HG03175 (cell line): Measurements from ENCODE around the gene SLC9A8.

Source experiments
- ATAC-seq: cut with Tn5 transposase; IDR thresholded peaks from one replicate; pipeline ENCODE4 v1.9.1; 2021; ENCODE audit warnings: mild to moderate bottlenecking, moderate library complexity; ENCODE audit not compliant: unreplicated experiment

The SLC9A8 gene

DNA sequence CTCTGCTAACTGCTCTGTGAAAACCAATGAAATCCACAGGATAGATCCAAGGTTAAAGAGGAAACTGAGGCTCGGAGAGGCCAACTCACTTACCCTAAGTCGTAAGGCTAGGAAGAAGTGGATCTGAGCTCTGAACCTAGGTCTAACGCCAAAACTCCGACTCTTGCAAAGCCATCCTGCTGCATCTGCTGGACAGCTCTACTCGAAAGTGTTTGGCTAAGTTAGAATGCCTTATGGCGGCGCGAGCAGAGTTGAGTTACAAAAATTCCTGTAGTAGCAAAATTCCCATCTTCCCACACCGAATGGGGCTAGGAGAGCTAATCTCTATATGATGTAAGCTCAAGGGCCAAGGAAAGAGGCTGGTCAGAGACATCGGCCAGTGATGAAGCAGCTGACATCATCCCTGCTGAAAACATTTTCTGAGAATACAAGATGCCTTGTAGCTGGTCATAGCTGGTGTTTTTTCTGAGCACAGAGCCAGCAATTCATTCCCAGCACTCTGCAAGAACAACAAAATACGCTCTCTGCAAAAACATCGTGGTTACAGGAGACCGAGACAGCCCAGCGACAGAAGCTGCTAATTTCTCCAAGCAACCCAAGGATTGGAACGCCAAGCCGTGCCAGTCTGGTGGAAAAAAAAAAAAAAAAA lies 100.9 kb downstream of the SLC9A8 start:
- no peak for ATAC-seq

DNA sequence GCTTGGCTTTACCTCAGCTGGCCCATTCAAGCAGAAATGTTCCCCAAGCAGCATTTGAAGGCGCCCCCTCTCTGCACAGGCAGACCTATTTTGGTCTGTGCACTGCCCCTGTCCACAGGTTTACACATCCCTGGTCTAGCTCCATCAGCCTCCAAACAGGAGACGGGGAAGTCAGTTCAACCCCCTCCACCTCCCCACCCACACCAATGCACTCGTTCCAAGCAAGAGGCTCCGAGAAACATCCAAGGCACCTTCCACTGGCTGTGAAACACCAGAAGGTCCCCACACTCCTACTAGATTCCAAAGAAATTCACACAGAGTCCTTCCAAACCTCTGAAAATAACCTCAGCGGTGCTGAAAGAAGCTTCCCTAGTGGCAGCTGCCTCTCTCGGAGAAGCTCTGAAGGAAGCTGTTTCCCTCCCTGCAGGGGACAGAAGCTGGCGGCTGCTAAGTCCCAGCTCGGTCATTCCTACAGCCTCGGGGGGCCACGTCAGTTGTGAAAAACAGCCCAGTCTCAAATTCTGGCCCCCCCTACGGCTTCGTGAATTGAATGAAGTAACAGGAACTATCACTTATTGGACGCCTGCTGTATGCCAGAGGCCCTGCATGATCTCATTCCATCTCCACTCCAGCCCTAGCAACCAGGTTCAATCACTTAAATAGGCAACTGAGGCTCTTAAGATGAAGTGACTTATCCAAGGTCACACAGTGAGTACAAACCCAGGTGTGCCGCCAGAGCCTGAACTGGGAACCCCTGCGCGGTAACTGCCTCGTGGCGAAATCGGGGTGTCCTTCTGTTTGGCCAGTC lies 101.9 kb downstream of the SLC9A8 start:
- peak; percentile 1 for ATAC-seq

DNA sequence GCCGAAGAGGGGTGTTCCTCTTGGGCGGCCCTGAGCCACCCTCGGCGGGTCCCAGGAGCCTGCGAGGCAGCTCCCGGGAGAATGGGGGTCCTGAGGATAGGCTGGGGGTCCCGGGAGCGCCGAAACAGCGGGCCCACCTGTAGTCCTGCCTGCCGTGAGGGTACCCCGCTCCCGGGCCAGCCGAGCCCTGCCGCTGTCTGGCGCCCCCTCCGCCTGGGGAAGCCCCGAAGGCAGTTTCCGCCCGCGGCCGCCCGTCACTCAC lies 102.4 kb downstream of the SLC9A8 start:
- ATAC-seq, result peak; percentile 17

DNA sequence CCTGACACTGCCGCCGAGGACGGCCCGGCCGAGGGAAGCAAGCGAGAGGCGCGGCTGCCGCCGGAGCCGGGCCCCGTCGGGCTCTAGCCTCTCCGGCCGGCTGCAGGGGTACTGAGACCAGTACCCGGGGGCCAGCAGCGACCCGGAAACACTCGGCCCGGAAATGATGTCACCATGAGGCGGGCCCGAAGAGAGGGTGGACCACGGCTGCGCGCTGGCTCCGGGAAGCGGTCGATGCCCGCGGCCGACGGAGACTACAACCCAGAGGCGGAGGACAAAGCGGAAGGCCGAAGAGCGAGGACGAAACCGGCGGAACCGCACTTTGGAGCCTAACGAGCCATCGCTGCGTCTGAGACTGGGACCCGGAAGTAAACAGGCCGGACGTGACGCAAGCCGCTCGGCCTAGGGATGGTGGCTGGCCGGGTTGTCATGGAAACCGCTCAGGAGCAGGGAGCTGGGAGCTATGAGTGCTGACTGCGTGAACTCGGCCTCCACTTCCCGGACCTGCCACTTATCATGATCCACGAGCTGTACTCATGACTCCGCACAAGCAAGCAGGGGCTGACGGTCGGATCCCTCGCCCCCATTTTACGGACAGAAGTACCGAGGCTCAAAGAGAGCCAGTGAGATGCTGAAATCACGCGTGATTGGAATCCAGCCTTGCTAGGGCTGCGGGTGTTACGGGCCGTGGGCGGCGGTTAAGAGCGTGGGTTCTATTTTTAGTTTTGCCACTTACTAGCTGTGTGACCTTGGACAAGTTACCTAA lies 102.9 kb downstream of the SLC9A8 start, which contains the start of gene SPATA2:
Gene SPATA2 (minus strand): TSS at position 150 of the 766 bp plus-strand sequence. CDS start 7,039 bp downstream, outside the sequence.
- peak; percentile 86 for ATAC-seq

DNA sequence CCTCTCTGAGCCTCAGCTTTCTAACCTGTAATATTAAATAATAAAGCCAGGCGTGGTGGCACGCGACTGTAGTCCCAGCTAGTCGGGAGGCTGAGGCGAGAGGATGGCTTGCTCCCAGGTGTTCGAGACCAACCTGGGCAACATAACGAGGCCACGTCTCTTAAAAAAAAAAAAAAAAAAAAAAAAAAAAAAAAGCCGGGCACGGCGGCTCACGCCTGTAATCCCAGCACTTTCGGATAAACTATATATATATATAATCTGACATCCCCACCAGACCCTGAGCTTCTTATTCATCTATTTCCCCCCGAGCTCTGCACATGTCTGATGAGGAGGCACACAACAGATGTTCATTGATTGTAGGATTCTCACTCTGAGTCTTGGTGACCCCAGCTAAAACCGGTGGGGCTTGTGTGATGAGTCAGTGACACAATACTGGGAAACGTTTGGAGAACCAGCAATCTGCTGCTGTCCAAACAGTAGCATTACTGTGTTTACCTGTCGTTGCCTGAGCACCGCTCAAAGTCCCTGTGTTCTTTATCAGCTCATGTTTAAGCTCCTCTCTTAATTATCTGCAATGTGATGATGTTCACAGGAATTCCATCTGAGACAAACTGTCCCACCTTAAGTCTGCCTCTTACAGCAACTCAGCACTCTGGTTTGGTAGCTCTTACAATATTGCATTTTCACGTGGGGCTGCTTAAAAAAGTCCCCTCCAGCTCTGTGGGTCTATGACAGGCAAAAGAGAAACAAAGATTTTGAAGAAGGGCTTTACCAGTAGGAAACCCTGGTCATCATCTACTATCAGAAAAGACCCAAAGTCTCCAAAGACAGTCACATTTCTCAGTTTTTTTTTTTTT lies 103.7 kb downstream of the SLC9A8 start:
- ATAC-seq, result no peak

DNA sequence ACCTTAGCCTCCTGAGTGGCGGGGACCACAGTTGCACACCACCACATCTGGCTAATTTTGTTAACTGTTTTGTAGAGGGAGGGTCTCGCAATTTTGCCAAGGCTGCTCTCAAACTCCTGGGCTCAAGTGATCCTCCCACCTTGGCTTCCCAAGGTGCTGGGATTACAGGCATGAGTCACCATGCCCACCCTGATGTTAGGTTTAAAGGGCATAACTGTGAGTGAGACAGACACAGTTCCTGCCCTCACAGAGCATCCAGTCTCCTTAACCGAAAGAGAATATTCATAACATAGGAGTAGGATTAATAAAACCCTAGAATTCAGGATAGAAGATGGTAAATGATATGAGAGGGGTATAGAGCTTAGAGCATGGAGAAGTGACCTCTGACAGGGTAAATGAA lies 105.8 kb downstream of the SLC9A8 start:
- no peak for ATAC-seq

DNA sequence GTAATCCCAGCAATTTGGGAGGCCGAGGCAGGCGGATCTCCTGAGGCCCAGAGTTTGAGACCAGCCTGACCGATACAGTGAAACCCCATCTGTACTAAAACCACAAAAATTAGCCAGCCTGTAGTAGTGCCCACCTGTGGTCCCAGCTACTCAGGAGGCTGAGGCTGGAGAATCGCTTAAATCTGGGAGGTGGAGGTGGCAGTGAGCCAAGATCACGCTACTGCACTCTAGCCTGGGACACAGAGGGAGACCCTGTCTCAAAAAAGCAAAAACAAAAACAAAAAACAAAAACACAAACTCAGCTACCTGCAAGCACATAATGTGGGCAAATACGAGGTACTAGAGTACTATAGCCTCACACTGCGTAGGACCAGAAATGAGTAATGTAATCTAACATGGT lies 106.4 kb downstream of the SLC9A8 start:
- no peak for ATAC-seq

DNA sequence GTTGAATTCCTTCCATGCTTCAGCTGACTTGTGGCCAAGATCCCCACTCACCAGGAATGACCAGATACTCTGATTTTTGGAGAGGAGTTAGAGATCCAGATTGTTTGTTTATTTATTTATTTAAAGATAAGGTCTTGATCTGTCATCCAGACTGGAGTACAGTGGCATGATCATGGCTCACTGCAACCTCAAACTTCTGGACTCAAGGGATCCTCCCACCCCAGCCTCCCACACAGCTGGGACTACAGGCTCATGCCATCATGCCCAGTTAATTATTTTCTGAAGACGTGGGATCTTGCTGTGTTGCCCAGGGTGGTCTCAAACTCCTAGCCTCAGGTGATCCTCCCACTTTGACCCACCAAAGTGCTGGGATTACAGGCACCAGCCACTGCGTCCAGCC lies 106.8 kb downstream of the SLC9A8 start:
- no peak for ATAC-seq

DNA sequence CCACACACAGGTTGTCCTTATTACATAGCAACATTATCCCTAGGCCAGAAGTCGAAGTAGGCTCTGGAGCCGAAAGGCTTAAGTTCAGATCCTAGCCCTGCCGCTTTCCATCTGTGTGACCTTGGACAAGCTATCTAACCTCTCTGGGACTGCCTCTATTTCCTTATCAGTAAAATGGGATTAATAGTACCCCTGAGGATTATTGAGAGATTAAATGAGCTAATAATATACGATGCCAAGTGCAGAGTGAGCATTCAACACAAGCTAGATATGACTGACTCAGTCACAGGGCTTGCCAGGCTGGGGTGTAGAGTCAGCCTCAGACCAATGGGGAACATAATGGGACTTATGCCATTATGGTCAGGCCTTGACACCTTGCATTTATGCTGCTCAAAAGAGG lies 111.6 kb downstream of the SLC9A8 start:
- no peak for ATAC-seq

DNA sequence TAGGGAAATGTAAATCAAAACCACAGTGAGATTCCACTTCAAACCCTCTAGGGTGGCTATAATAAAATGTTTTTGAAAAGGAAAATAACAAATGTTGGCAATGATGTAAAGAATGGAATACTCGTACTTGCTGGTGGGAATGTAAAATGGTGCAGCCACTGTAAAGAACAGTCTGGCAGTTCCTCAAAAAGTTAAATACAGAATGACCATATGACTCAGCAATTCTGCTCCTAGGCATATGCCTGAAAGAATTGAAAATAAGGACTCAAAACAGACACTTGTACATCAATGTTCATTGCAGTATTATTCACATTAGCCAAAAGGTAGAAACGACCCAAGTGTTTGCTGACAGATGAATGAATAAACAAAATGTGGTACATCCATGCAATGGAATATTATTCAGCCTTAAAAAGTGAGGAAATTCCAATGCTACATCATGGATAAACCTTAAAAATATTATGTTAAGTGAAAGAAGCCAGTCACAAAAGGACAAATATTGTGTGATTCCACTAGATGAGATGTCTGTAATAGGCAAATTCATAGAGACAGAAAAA lies 113.3 kb downstream of the SLC9A8 start:
- ATAC-seq, result no peak

DNA sequence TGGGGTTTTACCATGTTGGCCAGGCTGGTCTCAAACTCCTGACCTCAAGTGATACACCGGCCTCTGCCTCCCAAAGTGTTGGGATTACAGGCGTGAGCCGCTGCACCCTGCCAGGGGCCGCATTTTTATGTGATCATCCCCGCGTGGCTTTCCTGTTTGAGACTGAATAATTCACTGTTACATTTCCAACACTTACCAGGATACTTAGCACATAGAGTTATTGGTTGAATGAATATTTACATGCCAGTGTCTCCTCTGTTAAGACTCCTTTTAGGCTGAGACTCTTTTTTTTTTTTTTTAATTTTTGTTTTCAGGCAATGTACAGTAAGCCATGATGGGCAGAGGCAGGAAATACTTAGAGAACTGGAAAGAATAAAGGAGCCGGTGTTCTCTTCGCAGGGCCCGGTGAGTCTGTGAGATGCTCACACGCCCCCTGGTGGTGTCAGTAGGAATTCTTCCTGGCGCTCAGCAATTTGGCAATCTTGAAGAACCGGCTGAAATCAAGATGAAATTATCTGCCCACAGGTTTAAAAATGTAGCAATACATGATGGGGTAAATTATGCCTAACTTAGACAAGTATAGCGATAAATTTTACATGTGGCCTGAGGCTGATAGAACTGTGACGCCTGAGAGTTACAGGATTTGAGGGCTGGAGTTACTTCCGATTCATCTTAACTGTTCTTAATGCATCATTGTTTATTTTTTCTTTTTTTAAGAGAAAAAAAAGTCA lies 115.9 kb downstream of the SLC9A8 start:
- no peak for ATAC-seq

DNA sequence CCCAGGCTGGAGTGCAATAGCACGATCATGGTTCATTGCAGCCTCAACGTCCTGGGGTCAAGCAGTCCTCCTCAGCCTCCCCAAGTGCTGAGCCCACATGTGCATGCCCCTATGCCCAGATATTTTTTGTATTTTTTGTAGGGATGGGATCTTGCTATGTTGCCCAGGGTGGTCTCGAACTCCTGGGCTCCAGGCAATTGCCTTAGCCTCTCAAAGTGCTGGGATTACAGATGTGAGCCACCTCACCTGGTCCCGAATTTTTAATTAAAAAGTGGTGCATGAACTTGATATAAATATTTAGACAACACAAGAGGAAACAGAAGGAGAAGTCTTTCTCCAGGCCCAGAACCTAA lies 116.5 kb downstream of the SLC9A8 start:
- no peak for ATAC-seq

DNA sequence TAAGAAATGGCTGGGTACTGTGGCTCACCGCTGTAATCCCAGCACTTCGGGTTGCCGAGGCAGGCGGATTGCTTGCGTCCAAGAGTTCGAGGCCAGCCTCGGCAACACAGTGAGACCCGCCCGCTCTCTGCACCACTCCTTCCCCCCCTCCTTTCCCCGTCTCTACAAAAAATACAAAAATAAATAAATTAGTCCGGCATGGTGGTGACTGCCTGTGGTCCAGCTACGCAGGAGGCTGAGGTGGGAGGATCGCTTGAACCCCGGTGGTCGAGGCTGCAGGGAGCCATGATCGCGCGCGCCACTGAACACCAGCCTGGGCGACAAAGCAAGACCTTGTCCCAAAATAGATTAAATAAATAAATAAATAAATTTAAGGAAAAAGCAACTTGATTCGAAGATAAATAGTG lies 123.1 kb downstream of the SLC9A8 start:
- no peak for ATAC-seq

DNA sequence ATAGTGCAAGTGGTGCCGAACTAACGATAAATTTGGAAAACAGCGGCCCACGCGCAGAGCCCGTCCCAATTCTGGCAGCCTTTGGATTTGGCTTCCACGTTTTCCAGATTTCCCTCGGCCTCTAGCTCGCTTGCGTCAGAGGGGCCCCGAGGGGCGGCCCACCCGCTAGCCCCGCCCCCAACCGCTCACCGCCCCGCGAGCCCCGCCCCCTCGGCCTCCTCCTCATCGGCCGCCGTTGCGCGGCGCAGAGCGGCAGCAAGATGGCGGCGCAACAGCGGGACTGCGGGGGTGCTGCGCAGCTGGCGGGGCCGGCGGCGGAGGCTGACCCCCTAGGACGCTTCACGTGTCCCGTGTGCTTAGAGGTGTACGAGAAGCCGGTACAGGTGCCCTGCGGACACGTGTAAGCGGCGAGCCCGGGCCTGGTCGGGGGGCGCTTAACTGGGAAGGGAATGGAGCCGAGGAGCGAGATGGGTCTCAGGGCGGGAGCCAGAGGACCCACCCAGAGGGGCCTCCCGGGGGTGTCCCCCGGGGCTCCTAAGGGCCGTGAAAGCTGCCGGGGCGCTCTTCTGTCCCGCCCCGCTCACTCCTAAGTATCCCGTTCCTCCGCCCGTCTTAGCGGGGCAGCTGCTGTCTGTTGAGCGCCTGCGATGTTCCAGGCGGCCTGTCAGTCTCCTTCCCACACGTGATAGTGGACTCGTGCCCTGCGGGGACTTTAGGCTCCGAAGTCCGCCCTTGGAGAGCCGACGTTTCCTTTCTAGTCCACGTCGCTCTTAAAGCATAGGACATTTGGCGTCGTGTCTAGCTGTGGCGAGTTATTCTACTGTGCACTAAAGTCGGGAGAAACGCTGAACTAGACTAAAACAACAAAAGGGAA lies 123.8 kb downstream of the SLC9A8 start, which contains the start of gene RNF114:
Gene RNF114 (plus strand): TSS at position 245 of the 874 bp plus-strand sequence. CDS start 16 bp downstream, at position 261.
- ATAC-seq, result peak; percentile 77

DNA sequence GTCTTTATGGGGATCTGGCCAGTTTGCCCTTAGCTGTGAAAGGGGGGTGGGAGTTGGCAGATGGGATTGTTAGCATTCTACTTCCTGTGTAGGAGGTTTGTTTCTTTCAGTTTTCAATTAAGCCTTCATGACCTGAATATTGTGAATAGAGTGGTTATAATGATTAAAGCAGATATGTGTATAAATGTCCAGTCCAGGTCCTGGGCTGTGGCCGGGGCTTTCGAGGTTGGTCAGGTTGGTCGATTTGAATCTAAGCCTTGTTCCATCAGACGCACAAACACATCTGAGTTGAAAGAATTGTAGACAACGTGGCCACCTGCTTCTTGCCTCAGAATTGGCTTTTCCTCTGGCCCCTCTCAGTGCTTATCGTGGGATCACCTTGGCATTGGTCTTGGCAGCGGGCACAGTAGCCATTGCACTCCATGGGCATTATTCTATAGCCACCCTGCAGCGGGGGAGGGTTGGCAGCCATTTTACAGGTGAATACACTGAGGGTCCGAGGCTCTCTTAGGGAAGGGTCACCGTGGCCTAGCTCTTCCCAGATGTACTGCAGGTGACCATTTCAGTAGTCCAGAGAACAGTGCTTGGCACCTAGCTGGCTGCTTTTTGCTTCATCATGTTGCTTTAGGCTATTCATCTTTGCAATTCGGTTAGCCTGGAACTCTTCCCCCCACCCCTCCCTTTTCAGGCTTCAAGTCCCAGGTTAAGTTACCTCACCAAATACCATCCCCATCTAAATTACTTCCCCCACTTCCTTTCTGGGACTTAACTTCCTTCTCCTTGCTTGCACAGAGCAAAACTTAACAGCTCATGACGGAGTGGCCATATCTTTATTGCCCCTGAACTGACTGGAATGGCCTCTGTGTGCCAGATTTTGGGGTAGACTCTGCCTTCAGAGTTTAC lies 124.7 kb downstream of the SLC9A8 start:
- ATAC-seq, result no peak

DNA sequence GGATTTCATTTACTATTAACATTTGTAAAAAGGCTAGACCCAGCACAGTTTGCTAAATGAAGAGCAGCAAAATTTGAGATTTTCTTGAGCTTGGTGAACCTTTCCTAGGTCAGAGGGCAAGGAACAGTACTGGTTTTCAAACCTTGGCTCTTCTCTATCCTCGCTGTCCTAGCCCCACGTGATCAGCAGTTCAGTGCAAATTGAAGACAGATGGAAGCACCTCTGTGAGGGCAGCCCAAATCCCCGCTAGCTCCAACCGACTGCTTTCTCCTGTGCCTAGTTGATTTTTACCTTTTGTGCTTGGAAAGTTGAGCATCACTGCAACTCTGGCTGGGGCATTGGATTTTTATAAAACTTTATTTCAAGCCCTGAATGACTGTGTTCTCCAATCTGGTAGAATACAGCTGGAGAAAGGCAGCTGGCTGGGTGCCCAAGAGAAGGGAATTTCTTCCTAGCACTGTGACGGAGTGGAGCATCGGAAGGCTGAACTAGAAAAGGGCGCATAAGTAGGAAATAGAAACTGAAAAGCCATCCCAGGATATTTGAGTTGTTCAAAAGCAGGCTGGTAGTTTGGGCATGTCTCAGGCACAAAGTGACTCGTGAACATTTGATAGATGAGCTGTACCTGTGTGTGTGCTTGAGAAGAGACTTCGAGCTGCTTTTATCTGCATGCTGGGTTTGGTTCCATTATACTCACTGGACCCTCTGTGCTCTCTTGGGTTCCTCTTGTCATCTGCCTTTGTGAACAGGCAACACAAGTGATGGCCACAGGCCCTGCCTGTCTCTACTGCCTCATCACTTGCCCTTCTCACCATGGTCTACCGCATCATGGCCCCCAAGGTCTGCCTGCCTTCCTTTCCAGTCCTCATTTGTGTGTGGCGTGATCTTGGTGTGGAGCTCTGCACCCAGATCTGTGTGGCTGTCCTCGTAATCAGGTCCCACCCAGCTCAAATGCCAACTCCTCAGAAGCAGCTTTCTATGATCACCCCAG lies 125.8 kb downstream of the SLC9A8 start:
- ATAC-seq, result no peak

DNA sequence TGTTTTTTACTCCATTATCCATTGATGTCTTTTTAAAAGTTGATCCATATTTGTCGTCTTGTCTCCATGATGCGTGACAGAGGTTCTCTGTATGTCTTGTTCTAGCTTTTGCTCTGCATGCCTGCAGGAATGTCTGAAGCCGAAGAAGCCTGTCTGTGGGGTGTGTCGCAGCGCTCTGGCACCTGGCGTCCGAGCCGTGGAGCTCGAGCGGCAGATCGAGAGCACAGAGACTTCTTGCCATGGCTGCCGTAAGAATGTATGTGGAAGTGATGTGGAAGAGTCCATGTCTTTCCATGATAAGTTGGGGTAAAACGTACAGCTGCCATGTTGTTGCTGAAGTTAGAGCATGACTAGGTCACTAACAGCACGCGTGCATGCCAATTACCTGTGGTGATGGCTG lies 128.8 kb downstream of the SLC9A8 start:
- no peak for ATAC-seq
